GM18951 (cell line): ENCODE data around the gene EPHA3.

Experiments
- POLR2A ChIP-seq: IDR thresholded peaks from 4 replicates; pipeline ENCODE4 v1.6.1; 2011; ENCODE audit warnings: mild to moderate bottlenecking; ENCODE audit not compliant: insufficient read length, insufficient read depth; ENCODE audit errors: extremely low read depth
- in situ Hi-C: fragments of 300-500 bp; cut with MboI; formaldehyde crosslinking; loops from one replicate; pipeline ENCODE4 v1.12.0; 2022; ENCODE audit warnings: low sequenced_read_pairs, mixed read lengths, inconsistent platforms; ENCODE audit not compliant: unreplicated experiment

EPHA3 gene

GRCh38 chr3:89289574-89290190 is 182.3 kb downstream of the EPHA3 start:
- no peak for TF ChIP-seq POLR2A
- in situ Hi-C loops, result no loop called here

- TF ChIP-seq POLR2A, result no peak
- in situ Hi-C loops, result no loop called here
Observed at GRCh38 chr3:89297199-89297598, 189.8 kb downstream of the EPHA3 start.

DNA sequence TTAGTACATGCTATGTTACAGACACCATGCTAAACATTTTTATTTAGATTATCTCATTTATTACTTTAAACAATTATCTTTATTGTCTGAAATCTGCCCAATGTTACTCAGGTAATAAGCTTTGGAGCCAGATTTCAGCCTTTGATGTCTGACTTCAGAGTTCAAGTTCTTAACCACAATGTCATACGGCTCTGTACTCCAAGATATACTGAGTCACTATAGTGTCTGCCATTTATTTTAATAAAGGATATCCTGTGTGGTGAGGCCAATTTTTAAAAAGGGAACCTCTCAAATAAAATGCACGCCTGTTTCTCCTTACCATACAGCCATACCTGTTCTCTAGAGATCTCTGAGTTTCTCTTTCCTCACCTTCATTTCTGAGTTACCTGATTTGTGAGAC is 193.1 kb downstream of the EPHA3 start:
- TF ChIP-seq POLR2A, result no peak
- in situ Hi-C loops, result no loop called here

GRCh38 chr3:89300981-89301380 is 193.6 kb downstream of the EPHA3 start:
- in situ Hi-C loops, result no loop called here
- TF ChIP-seq POLR2A, result no peak

GRCh38 chr3:89303701-89304100 is 196.3 kb downstream of the EPHA3 start:
- TF ChIP-seq POLR2A, result no peak

GRCh38 chr3:89306540-89306939 is 199.1 kb downstream of the EPHA3 start:
- no peak for TF ChIP-seq POLR2A
- in situ Hi-C loops, result no loop called here

More at GRCh38 chr3:89303701-89304100, 196.3 kb downstream of the EPHA3 start:
- in situ Hi-C loops, result no loop called here

GRCh38 chr3:89311581-89311980 is 204.2 kb downstream of the EPHA3 start:
- TF ChIP-seq POLR2A, result no peak

DNA sequence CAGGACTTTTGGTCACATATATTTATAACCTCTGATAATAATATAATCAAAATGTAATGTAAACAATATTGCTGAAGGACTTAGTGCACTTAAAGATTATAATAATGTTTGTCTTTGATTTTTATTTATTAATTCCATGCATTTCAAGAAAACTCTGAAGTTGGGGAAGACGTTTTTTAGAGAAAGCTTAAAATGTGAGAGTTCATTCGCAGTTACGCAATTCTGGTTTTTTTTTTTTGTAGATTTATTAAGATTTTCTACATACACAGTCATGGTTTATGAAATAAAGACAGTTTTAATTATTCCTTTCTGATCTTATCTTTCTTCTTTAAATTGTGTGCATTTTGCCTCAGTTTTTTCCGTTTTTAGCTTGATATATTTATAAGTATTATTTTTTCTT is 204.7 kb downstream of the EPHA3 start:
- TF ChIP-seq POLR2A, result no peak
- in situ Hi-C loops, result no loop called here

More at GRCh38 chr3:89311581-89311980, 204.2 kb downstream of the EPHA3 start:
- in situ Hi-C loops, result no loop called here

DNA sequence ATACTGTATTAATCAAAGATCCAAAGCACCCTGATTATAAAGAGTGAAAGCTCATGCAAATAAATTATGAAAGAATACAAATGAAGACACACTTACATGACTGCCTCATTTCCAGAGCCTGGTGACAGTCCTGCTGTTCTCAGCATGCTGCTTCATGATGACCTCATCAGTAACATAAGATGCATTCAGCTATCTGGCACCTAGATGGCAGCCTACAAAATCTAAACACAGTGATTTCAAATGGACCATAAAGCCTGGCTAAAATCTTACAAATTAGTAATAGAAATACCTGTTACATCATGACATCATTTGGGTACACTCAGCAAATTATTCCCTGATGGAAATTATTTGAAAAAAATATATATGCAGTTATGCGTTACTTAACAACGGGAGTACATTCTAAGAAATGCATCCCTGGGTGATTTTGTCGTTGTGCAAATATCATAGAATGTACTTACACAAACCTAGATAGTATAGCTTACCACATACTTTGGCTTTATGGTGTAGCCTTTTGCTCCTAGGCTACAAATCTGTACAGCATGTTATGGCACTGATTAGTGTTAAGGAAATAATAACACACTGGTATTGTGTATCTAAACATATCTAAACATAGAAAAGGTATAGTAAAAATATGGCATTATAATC is 207.2 kb downstream of the EPHA3 start:
- in situ Hi-C loops, result no loop called here
- TF ChIP-seq POLR2A, result no peak

DNA sequence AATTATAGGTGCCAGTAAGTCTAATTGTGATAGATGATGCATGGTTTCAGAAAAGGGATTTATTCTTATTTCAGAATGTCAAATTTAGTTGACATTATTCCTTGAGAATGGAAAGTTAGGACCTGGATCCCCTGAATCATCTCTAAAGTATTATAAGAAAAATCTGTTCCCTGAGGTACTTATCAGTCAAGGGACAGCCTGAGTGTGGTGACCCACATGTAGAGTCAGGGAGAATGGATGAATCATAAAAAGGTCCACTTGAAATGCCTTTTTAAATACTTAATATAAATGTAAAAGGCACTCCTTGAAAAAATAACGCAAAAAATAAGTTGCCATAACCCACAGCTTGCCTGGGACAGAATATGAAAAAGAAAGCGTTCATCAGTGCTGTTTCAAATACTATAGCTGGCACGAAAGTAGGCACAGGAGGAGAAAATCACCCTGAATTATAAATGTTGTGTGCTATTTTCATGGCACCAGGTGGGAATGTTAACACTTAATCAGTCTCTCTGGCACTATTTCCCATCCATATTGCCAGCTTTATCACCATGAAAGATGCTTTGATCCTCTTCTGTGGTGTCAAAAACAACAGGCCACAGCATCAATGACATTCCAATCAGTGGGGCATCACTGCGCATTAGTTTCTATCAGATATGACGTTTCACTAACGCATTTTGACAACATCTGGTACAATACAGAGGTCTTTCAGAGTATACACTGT is 208.5 kb downstream of the EPHA3 start:
- TF ChIP-seq POLR2A, result no peak
- in situ Hi-C loops, result no loop called here

- TF ChIP-seq POLR2A, result no peak
- in situ Hi-C loops, result no loop called here
Observed at GRCh38 chr3:89320186-89320585, 212.8 kb downstream of the EPHA3 start.

DNA sequence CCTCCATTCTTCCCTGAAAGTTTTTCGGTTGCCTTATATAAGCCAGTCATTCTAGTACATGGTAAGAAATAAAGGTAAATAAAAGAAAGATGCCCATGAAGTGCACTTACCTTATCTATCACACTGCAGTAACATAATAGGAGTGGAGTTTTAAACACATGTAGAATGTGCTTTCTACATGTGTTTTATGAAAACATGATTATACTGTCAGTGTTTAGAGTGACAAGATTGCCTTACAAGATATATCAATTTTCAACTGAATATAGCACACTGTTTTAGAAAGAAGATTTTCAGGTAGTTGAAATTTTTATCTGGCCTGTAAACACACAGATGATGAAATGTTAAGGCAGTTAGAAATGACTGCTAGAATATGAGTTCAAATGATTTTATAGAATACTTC is 219.6 kb downstream of the EPHA3 start:
- no peak for TF ChIP-seq POLR2A
- in situ Hi-C loops, result no loop called here

- in situ Hi-C loops, result no loop called here
- no peak for TF ChIP-seq POLR2A
Observed at GRCh38 chr3:89332386-89332785, 225.0 kb downstream of the EPHA3 start.

DNA sequence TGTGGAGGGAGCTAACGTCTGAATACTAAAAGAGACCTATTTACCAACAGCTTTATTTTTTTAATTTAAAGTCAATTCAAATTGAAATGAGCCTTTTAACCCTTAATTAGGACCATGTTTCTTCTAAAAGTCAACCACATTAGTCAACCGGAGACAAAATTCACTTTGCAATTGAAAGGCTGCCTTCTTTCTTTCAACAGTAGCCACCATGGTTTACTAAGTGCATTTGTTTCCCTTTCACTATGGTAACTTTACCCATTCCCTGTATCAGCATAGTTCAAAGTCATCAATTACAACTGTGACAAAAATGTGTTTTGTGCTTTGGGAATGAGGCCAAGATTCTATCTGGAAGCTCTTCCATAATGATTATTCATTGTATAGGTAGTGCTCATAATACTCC is 225.4 kb downstream of the EPHA3 start:
- no peak for TF ChIP-seq POLR2A

More for the DNA sequence above, 225.4 kb downstream of the EPHA3 start:
- in situ Hi-C loops, result no loop called here
